Measurements from ENCODE around the gene NXNL1. TPM values are rescaled to one million over a fixed set of nuclear protein-coding genes. Genes with fewer than 3 reads are reported as not detected.

Gene NXNL1
- total and polyA plus RNA-seq, 4 donors, result not detected

GRCh38 chr19:17458970-17459369 lies 1.8 kb downstream of the NXNL1 start:
- Histone ChIP-seq H3K9me3 (ENCODE audit: control insufficient read depth, insufficient read depth, low read length) (no peaks in the 10 kb centered on the region), H3K27ac (ENCODE audit: low read depth, low read length) (no peak overlapping the region), H3K36me3 (ENCODE audit: control insufficient read depth, insufficient read depth, low read length) (no peaks in the 10 kb centered on the region), H3K4me1 (ENCODE audit: control insufficient read depth, insufficient read depth, low read length) (peaks cover 12% of the 10 kb centered on the region), H3K4me3 (ENCODE audit: low read depth, low read length) (no peak overlapping the region), H3K27me3 (ENCODE audit: control insufficient read depth, insufficient read depth, low read length) (peaks cover 41% of the 10 kb centered on the region)
- no peak for DNase-seq (ENCODE audit: low read depth in 4 of 6, low spot score in 6 of 6)
- 89% methylated on average over 3 of the region's 3 CpGs for WGBS (ENCODE audit: insufficient coverage)

DNA sequence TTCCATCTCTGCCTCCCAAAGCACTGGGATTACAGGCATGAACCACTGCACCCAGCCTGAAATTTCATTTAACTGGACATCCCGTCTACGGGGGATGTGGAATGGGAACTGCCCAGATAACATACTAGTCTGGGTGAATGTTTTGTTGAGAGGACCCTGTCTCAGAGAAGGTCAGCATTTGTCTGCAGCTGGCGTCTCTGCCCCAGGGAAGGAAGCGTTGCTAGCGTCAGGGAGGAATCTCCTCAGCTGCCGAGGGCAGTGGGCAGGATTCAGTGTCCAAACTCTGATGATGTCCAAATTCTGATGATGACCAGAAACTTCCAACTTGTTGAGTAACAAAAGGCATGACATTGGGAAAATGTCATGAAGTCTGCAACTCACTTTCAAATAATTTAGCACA lies 3.1 kb downstream of the NXNL1 start:
- no peak overlapping the region for H3K4me3 ChIP-seq (ENCODE audit: low read depth, low read length)
- H3K27ac ChIP-seq (ENCODE audit: low read depth, low read length), result no peak overlapping the region
- H3K27me3 ChIP-seq (ENCODE audit: control insufficient read depth, insufficient read depth, low read length), result peaks cover 49% of the 10 kb centered on the region
- WGBS (ENCODE audit: insufficient coverage), result 50% methylated on average over 6 of the region's 6 CpGs
- H3K36me3 ChIP-seq (ENCODE audit: control insufficient read depth, insufficient read depth, low read length), result no peaks in the 10 kb centered on the region
- DNase-seq (ENCODE audit: low read depth in 4 of 6, low spot score in 6 of 6), result no peak
- H3K4me1 ChIP-seq (ENCODE audit: control insufficient read depth, insufficient read depth, low read length), result peaks cover 20% of the 10 kb centered on the region
- no peaks in the 10 kb centered on the region for H3K9me3 ChIP-seq (ENCODE audit: control insufficient read depth, insufficient read depth, low read length)

DNA sequence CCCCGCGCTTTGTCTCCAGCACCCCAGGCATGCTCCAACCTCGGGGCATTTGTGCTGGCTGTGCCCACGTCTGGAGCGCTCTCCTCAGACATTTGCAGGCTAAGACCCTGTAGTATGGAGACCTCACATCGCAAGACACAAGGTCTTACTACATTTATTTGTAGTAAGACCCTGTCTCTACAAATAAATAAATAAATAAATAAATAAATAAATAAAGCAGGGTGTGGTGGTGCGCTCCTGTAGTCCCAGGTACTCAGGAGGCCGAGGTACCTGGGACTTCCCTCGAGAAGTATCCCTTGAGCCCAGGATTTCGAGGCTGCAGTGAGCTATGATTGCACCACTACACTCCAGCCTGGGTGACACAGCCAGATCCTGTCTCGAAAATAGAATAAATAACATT lies 4.6 kb downstream of the NXNL1 start:
- Histone ChIP-seq H3K4me3 (ENCODE audit: low read depth, low read length) (no peak overlapping the region), H3K27me3 (ENCODE audit: control insufficient read depth, insufficient read depth, low read length) (peaks cover 49% of the 10 kb centered on the region), H3K4me1 (ENCODE audit: control insufficient read depth, insufficient read depth, low read length) (peaks cover 20% of the 10 kb centered on the region), H3K27ac (ENCODE audit: low read depth, low read length) (no peak overlapping the region), H3K9me3 (ENCODE audit: control insufficient read depth, insufficient read depth, low read length) (no peaks in the 10 kb centered on the region), H3K36me3 (ENCODE audit: control insufficient read depth, insufficient read depth, low read length) (no peaks in the 10 kb centered on the region)
- DNase-seq (ENCODE audit: low read depth in 4 of 6, low spot score in 6 of 6), result no peak
- 62% methylated on average over 8 of the region's 11 CpGs for WGBS (ENCODE audit: insufficient coverage)

- peaks cover 20% of the 10 kb centered on the region for H3K4me1 ChIP-seq (ENCODE audit: control insufficient read depth, insufficient read depth, low read length)
- DNase-seq (ENCODE audit: low read depth in 4 of 6, low spot score in 6 of 6), result no peak
- H3K27me3 ChIP-seq (ENCODE audit: control insufficient read depth, insufficient read depth, low read length), result peaks cover 50% of the 10 kb centered on the region
- no peak overlapping the region for H3K27ac ChIP-seq (ENCODE audit: low read depth, low read length)
- WGBS (ENCODE audit: insufficient coverage), result 8% methylated on average over 46 of the region's 58 CpGs
- H3K36me3 ChIP-seq (ENCODE audit: control insufficient read depth, insufficient read depth, low read length), result no peaks in the 10 kb centered on the region
- H3K9me3 ChIP-seq (ENCODE audit: control insufficient read depth, insufficient read depth, low read length), result no peaks in the 10 kb centered on the region
- no peak overlapping the region for H3K4me3 ChIP-seq (ENCODE audit: low read depth, low read length)
These were observed 5.2 kb downstream of the NXNL1 start for GRCh38 chr19:17455308-17456123.

DNA sequence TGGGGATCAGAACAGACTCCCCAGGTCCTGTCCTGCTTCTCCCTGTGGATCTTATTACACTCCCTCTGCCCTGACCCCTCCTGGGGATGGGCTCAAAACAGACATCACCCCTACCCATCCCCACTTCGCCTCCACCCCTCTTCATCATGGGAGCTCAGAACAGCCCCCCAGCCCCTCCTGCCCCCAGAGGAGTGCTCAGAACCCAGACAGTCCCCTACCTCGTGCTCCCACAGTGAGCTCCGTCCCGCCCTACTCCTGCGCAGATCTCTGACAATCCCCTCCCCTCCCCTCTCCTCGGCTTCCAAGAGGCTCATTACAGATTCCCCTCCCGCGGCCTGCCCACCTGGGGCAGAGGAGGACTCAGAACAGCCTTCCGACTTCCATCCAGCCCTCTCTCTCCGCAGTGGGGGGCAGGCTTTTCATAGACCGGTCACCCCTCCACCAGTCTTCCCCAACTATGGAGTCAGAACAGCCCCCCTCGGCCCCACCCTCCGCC lies 6.1 kb downstream of the NXNL1 start:
- H3K9me3 ChIP-seq (ENCODE audit: control insufficient read depth, insufficient read depth, low read length), result no peaks in the 10 kb centered on the region
- no peaks in the 10 kb centered on the region for H3K36me3 ChIP-seq (ENCODE audit: control insufficient read depth, insufficient read depth, low read length)
- peaks cover 20% of the 10 kb centered on the region for H3K4me1 ChIP-seq (ENCODE audit: control insufficient read depth, insufficient read depth, low read length)
- DNase-seq (ENCODE audit: low read depth in 4 of 6, low spot score in 6 of 6), result no peak
- WGBS (ENCODE audit: insufficient coverage), result 2% methylated on average over 11 of the region's 13 CpGs
- H3K27ac ChIP-seq (ENCODE audit: low read depth, low read length), result no peak overlapping the region
- peaks cover 55% of the 10 kb centered on the region for H3K27me3 ChIP-seq (ENCODE audit: control insufficient read depth, insufficient read depth, low read length)
- no peak overlapping the region for H3K4me3 ChIP-seq (ENCODE audit: low read depth, low read length)

GRCh38 chr19:17451820-17452219 lies 8.9 kb downstream of the NXNL1 start:
- no peaks in the 10 kb centered on the region for H3K36me3 ChIP-seq (ENCODE audit: control insufficient read depth, insufficient read depth, low read length)
- H3K4me3 ChIP-seq (ENCODE audit: low read depth, low read length), result no peak overlapping the region
- H3K4me1 ChIP-seq (ENCODE audit: control insufficient read depth, insufficient read depth, low read length), result peaks cover 30% of the 10 kb centered on the region
- peaks cover 43% of the 10 kb centered on the region for H3K27me3 ChIP-seq (ENCODE audit: control insufficient read depth, insufficient read depth, low read length)
- no peaks in the 10 kb centered on the region for H3K9me3 ChIP-seq (ENCODE audit: control insufficient read depth, insufficient read depth, low read length)
- no peak for DNase-seq (ENCODE audit: low read depth in 4 of 6, low spot score in 6 of 6)
- 67% methylated on average over 1 of the region's 4 CpGs for WGBS (ENCODE audit: insufficient coverage)
- H3K27ac ChIP-seq (ENCODE audit: low read depth, low read length), result no peak overlapping the region

GRCh38 chr19:17450264-17451075 lies 10.3 kb downstream of the NXNL1 start:
- Histone ChIP-seq H3K36me3 (ENCODE audit: control insufficient read depth, insufficient read depth, low read length) (no peaks in the 10 kb centered on the region), H3K4me1 (ENCODE audit: control insufficient read depth, insufficient read depth, low read length) (peaks cover 24% of the 10 kb centered on the region), H3K27me3 (ENCODE audit: control insufficient read depth, insufficient read depth, low read length) (peaks cover 30% of the 10 kb centered on the region), H3K27ac (ENCODE audit: low read depth, low read length) (no peak overlapping the region), H3K9me3 (ENCODE audit: control insufficient read depth, insufficient read depth, low read length) (no peaks in the 10 kb centered on the region), H3K4me3 (ENCODE audit: low read depth, low read length) (no peak overlapping the region)
- WGBS (ENCODE audit: insufficient coverage), result 66% methylated on average over 7 of the region's 8 CpGs
- no peak for DNase-seq (ENCODE audit: low read depth in 4 of 6, low spot score in 6 of 6)

DNA sequence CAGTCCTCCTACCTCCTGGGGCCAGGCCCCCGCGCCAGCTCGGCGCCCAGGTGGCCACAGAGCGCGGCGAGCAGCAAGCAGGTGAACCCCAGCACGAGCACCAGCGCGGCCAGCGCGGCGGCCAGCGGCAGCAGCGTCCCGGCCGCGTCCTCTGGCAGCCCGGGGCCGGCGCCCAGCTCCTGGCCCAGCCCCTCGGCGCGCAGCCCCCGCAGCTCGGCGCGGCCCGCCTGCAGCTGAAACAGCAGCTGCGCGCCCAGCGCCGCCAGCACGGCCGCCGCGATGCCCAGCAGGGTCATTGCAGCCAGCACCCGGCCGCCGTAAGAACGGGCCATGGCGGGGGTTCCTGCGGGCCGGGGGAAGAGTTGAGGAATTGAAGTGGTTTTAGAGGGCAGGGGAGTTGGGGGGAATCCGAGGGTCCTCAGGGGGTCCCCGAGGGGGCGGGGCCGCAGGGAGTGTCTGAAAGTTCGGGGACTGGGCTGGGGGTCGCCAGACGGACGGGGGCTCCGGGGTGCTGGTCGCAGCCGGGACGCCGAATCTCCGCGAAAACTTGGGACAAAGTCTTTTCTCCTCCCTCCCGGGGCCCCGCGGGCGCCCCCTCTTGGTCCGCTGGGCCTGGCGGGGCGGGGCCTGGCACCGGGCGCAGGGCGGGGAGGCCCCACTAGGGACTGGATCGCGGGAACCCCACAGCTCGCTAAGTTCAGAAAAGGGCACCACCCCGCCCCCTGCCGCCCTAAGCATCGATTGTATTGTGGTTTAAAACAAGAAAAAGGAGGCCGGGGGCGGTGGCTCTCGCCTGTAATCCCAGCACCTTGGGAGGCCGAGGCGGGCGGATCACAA lies 12.4 kb downstream of the NXNL1 start, which contains the start of gene TMEM221:
Gene TMEM221, minus strand, starts transcription at position 538 of the 837 bp plus-strand sequence. Its CDS starts 206 bp downstream, at position 332.
- Histone ChIP-seq H3K27me3 (ENCODE audit: control insufficient read depth, insufficient read depth, low read length) (peaks cover 11% of the 10 kb centered on the region), H3K4me1 (ENCODE audit: control insufficient read depth, insufficient read depth, low read length) (peaks cover 14% of the 10 kb centered on the region), H3K9me3 (ENCODE audit: control insufficient read depth, insufficient read depth, low read length) (no peaks in the 10 kb centered on the region), H3K36me3 (ENCODE audit: control insufficient read depth, insufficient read depth, low read length) (no peaks in the 10 kb centered on the region), H3K4me3 (ENCODE audit: low read depth, low read length) (peak within 1 kb of the TSS; percentile 31), H3K27ac (ENCODE audit: low read depth, low read length) (no peak within 1 kb of the TSS)
- DNase-seq (ENCODE audit: low read depth in 4 of 6, low spot score in 6 of 6), result peak in 1 of 6 donors; percentile 66
- 2% methylated on average over 77 of the region's 81 CpGs for WGBS (ENCODE audit: insufficient coverage)

DNA sequence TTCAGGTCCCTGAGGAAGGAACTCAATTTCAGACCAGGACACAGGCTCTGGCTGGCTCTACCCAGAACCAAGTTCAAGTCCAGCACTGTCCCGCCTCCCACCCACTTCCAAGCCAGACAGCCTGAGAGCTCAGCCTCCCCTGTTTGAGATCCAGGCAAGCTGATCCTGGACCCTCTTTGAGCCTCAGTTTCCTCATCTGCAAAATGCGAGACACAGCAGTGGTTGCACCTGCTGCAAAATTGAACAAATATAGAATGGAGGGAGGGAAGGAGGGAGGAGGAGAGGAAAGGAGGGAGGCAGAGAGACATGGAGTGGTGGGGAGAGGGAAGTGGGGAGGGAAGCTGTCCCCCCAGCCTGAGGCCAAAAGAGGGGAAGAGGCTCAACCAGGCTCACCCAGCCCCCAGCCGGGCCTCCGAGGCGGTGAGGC lies 13.0 kb downstream of the NXNL1 start:
- H3K27ac ChIP-seq (ENCODE audit: low read depth, low read length), result no peak overlapping the region
- DNase-seq (ENCODE audit: low read depth in 4 of 6, low spot score in 6 of 6), result no peak

More for the DNA sequence above, 13.0 kb downstream of the NXNL1 start:
- Histone ChIP-seq H3K36me3 (ENCODE audit: control insufficient read depth, insufficient read depth, low read length) (no peaks in the 10 kb centered on the region), H3K9me3 (ENCODE audit: control insufficient read depth, insufficient read depth, low read length) (no peaks in the 10 kb centered on the region), H3K27me3 (ENCODE audit: control insufficient read depth, insufficient read depth, low read length) (peaks cover 9% of the 10 kb centered on the region), H3K4me3 (ENCODE audit: low read depth, low read length) (peak overlapping the region; percentile 13), H3K4me1 (ENCODE audit: control insufficient read depth, insufficient read depth, low read length) (peaks cover 10% of the 10 kb centered on the region)
- 36% methylated on average over 5 of the region's 5 CpGs for WGBS (ENCODE audit: insufficient coverage)
